Activated CD4-positive, alpha-beta T cell treated with anti-CD3 and anti-CD28 coated beads, Interleukin-2, amount 10 ng/mL, durations not matched to agents 7 days and 5 days (primary cell): ENCODE results near the gene SPATA22. TPM values are rescaled to one million over a fixed set of nuclear protein-coding genes. Genes with fewer than 3 reads are reported as not detected.
"Not testable (repeated sequence)": the region's sequence is repeated elsewhere in the genome, so short reads cannot be mapped to it uniquely, and the experiment has no call there.

Source experiments
- CTCF ChIA-PET: fragments of 350-600 bp; sonication (Branson Sonifier 250); formaldehyde crosslinking; loops from one replicate; lab custom pipeline; 2021; ENCODE audit warnings: antibody characterized with exemption; lab: Charles Lee
- POLR2A ChIA-PET: fragments of 350-600 bp; sonication (Branson Sonifier 250); formaldehyde crosslinking; loops from one replicate; lab custom pipeline; 2021; ENCODE audit warnings: antibody characterized with exemption; lab: Charles Lee
- DNase-seq: peaks from one replicate; pipeline ENCODE4 v3.0.0-alpha.2; 2020
- H3K27ac Mint-ChIP-seq: one replicate; pipeline ENCODE4 v1.8.0; 2021; ENCODE audit warnings: mild to moderate bottlenecking, moderate library complexity, mixed read lengths
- H3K27me3 Mint-ChIP-seq: one replicate; pipeline ENCODE4 v1.8.0; 2021; ENCODE audit warnings: mixed read lengths
- H3K36me3 Mint-ChIP-seq: one replicate; pipeline ENCODE4 v1.8.0; 2021; ENCODE audit warnings: low read depth, mixed read lengths
- H3K4me1 Mint-ChIP-seq: one replicate; pipeline ENCODE4 v1.8.0; 2021; ENCODE audit warnings: mixed read lengths
- H3K4me3 Mint-ChIP-seq: one replicate; pipeline ENCODE4 v1.8.0; 2021; ENCODE audit warnings: mild to moderate bottlenecking, moderate library complexity, mixed read lengths
- H3K9me3 Mint-ChIP-seq: one replicate; pipeline ENCODE4 v1.8.0; 2021; ENCODE audit warnings: mixed read lengths
- total RNA-seq, 2 experiments: library from RNA; stranded (reverse); gene quantifications; one replicate each; pipeline ENCODE4 v1.2.3, GENCODE V29; 2021

Gene SPATA22
- total RNA-seq, result under 1 TPM; 0.81 to 0.89 TPM

- Mint-ChIP-seq H3K27ac (no peak within 1 kb of the TSS), H3K27me3 (peaks cover 3% of the 10 kb centered on the region), H3K9me3 (no peaks in the 10 kb centered on the region), H3K36me3 (no peaks in the 10 kb centered on the region), H3K4me3 (no peak within 1 kb of the TSS), H3K4me1 (no peaks in the 10 kb centered on the region)
- CTCF ChIA-PET, result no interaction called here
- POLR2A ChIA-PET, result no interaction called here
- DNase-seq, result no peak
Observed at GRCh38 chr17:3471599-3471998, at the start of gene SPATA22. TSS of gene SPATA22 (minus strand) at chr17:3471819. CDS start at chr17:3469325, 2,494 bp downstream.

GRCh38 chr17:3519472-3519871 lies 47.9 kb upstream of the SPATA22 start:
- H3K4me3 Mint-ChIP-seq, H3K36me3 Mint-ChIP-seq, POLR2A ChIA-PET, H3K27me3 Mint-ChIP-seq, H3K9me3 Mint-ChIP-seq, CTCF ChIA-PET, DNase-seq, H3K27ac Mint-ChIP-seq, H3K4me1 Mint-ChIP-seq: not testable (repeated sequence)

GRCh38 chr17:3514873-3515272 lies 43.3 kb upstream of the SPATA22 start:
- Mint-ChIP-seq H3K27ac (no peak overlapping the region), H3K36me3 (no peaks in the 10 kb centered on the region), H3K4me1 (no peaks in the 10 kb centered on the region), H3K9me3 (no peaks in the 10 kb centered on the region), H3K27me3 (no peaks in the 10 kb centered on the region), H3K4me3 (no peak overlapping the region)
- DNase-seq, result no peak
- ChIA-PET POLR2A (no interaction called here), CTCF (no interaction called here)

- CTCF ChIA-PET, H3K4me1 Mint-ChIP-seq, H3K4me3 Mint-ChIP-seq, H3K9me3 Mint-ChIP-seq, H3K36me3 Mint-ChIP-seq, H3K27me3 Mint-ChIP-seq, H3K27ac Mint-ChIP-seq, POLR2A ChIA-PET, DNase-seq: not testable (repeated sequence)
Observed at GRCh38 chr17:3514167-3514566, 42.5 kb upstream of the SPATA22 start.

- Mint-ChIP-seq H3K9me3 (no peaks in the 10 kb centered on the region), H3K4me1 (no peaks in the 10 kb centered on the region), H3K4me3 (peak overlapping the region; percentile 56), H3K27me3 (peaks cover 3% of the 10 kb centered on the region), H3K36me3 (no peaks in the 10 kb centered on the region), H3K27ac (no peak overlapping the region)
- POLR2A ChIA-PET, result no interaction called here
- peak; percentile 23 for DNase-seq
- CTCF ChIA-PET, result no interaction called here
Observed at GRCh38 chr17:3513305-3514035, 41.9 kb upstream of the SPATA22 start.

- H3K27ac Mint-ChIP-seq, result no peak overlapping the region
- DNase-seq, result no peak
- POLR2A ChIA-PET, result no interaction called here
- H3K4me1 Mint-ChIP-seq, result no peaks in the 10 kb centered on the region
- peaks cover 3% of the 10 kb centered on the region for H3K27me3 Mint-ChIP-seq
- H3K9me3 Mint-ChIP-seq, result no peaks in the 10 kb centered on the region
- peak overlapping the region; percentile 56 for H3K4me3 Mint-ChIP-seq
- no peaks in the 10 kb centered on the region for H3K36me3 Mint-ChIP-seq
- CTCF ChIA-PET, result no interaction called here
Observed at GRCh38 chr17:3512505-3513171, 41.0 kb upstream of the SPATA22 start.

GRCh38 chr17:3511852-3512504 lies 40.4 kb upstream of the SPATA22 start:
- ChIA-PET CTCF (no interaction called here), POLR2A (no interaction called here)
- DNase-seq, result no peak
- Mint-ChIP-seq H3K27me3 (peaks cover 3% of the 10 kb centered on the region), H3K27ac (no peak overlapping the region), H3K36me3 (no peaks in the 10 kb centered on the region), H3K4me3 (no peak overlapping the region), H3K9me3 (no peaks in the 10 kb centered on the region), H3K4me1 (no peaks in the 10 kb centered on the region)

GRCh38 chr17:3510090-3510489 lies 38.5 kb upstream of the SPATA22 start:
- Mint-ChIP-seq H3K4me1 (no peaks in the 10 kb centered on the region), H3K36me3 (no peaks in the 10 kb centered on the region), H3K27ac (no peak overlapping the region), H3K9me3 (no peaks in the 10 kb centered on the region), H3K4me3 (no peak overlapping the region), H3K27me3 (peaks cover 3% of the 10 kb centered on the region)
- ChIA-PET POLR2A (no interaction called here), CTCF (no interaction called here)
- no peak for DNase-seq

GRCh38 chr17:3507869-3508268 lies 36.2 kb upstream of the SPATA22 start:
- Mint-ChIP-seq H3K4me1 (no peaks in the 10 kb centered on the region), H3K4me3 (no peak overlapping the region), H3K27me3 (peaks cover 3% of the 10 kb centered on the region), H3K27ac (no peak overlapping the region), H3K9me3 (no peaks in the 10 kb centered on the region), H3K36me3 (no peaks in the 10 kb centered on the region)
- CTCF ChIA-PET, result no interaction called here
- DNase-seq, result no peak
- POLR2A ChIA-PET, result no interaction called here

GRCh38 chr17:3507071-3507470 lies 35.5 kb upstream of the SPATA22 start:
- Mint-ChIP-seq H3K27ac (no peak overlapping the region), H3K27me3 (peaks cover 3% of the 10 kb centered on the region), H3K36me3 (no peaks in the 10 kb centered on the region), H3K4me3 (no peak overlapping the region), H3K9me3 (no peaks in the 10 kb centered on the region), H3K4me1 (no peaks in the 10 kb centered on the region)
- POLR2A ChIA-PET, result no interaction called here
- no peak for DNase-seq
- CTCF ChIA-PET, result no interaction called here

- Mint-ChIP-seq H3K9me3 (no peaks in the 10 kb centered on the region), H3K27me3 (peaks cover 3% of the 10 kb centered on the region), H3K36me3 (no peaks in the 10 kb centered on the region), H3K27ac (no peak overlapping the region), H3K4me1 (no peaks in the 10 kb centered on the region), H3K4me3 (no peak overlapping the region)
- ChIA-PET CTCF (interaction anchor here (1.5 kb wide), 1 partner anchor 12 kb away, joined by 3 read pairs; no protein-coding TSS in a partner anchor), POLR2A (no interaction called here)
- DNase-seq, result no peak
Observed at GRCh38 chr17:3506054-3506453, 34.4 kb upstream of the SPATA22 start.

GRCh38 chr17:3505008-3505407 lies 33.4 kb upstream of the SPATA22 start:
- no peak overlapping the region for H3K27ac Mint-ChIP-seq
- CTCF ChIA-PET, result interaction anchor here (1.5 kb wide), 1 partner anchor 11 kb away, joined by 3 read pairs; no protein-coding TSS in a partner anchor
- peaks cover 3% of the 10 kb centered on the region for H3K27me3 Mint-ChIP-seq
- H3K4me1 Mint-ChIP-seq, result no peaks in the 10 kb centered on the region
- POLR2A ChIA-PET, result no interaction called here
- no peaks in the 10 kb centered on the region for H3K36me3 Mint-ChIP-seq
- DNase-seq, result no peak
- no peaks in the 10 kb centered on the region for H3K9me3 Mint-ChIP-seq
- no peak overlapping the region for H3K4me3 Mint-ChIP-seq

GRCh38 chr17:3503285-3503684 lies 31.7 kb upstream of the SPATA22 start:
- ChIA-PET POLR2A (no interaction called here), CTCF (no interaction called here)
- DNase-seq, result no peak
- no peak overlapping the region for H3K27ac Mint-ChIP-seq
- H3K4me3 Mint-ChIP-seq, result no peak overlapping the region
- H3K4me1 Mint-ChIP-seq, result no peaks in the 10 kb centered on the region
- H3K36me3 Mint-ChIP-seq, result no peaks in the 10 kb centered on the region
- no peaks in the 10 kb centered on the region for H3K9me3 Mint-ChIP-seq
- H3K27me3 Mint-ChIP-seq, result no peaks in the 10 kb centered on the region
